Smooth muscle cell (in vitro differentiated cells): ENCODE data around the gene EPS8. TPM values are rescaled to one million over a fixed set of nuclear protein-coding genes. Genes with fewer than 3 reads are reported as not detected.
A peak's percentile ranks its signal among the peaks of the same experiment; 100 is the strongest.

Source experiments
- DNase-seq: peaks from one replicate; lab custom pipeline; 2025; ENCODE audit not compliant: unreplicated experiment; lab: John Stamatoyannopoulos, UW
- H2AFZ ChIP-seq: fragments of 200-600 bp; sonication (generic); 2 replicates; pipeline ENCODE4 v1.6.0; 2016; ENCODE audit warnings: antibody characterized with exemption, low read depth, mild to moderate bottlenecking
- H3F3A ChIP-seq: fragments of 200-600 bp; sonication (generic); 2 replicates; pipeline ENCODE4 v1.6.0; 2017; ENCODE audit warnings: antibody characterized with exemption, low read depth
- H3K27ac ChIP-seq: fragments of 200-600 bp; sonication (generic); 2 replicates; pipeline ENCODE4 v1.5.1; 2016; ENCODE audit warnings: low read depth, mild to moderate bottlenecking
- H3K27me3 ChIP-seq: fragments of 200-600 bp; sonication (generic); 2 replicates; pipeline ENCODE4 v1.6.1; 2016; ENCODE audit warnings: low read depth, mild to moderate bottlenecking
- H3K36me3 ChIP-seq: fragments of 200-600 bp; sonication (generic); 2 replicates; pipeline ENCODE4 v1.5.1; 2016; ENCODE audit warnings: low read depth
- H3K4me1 ChIP-seq: fragments of 200-600 bp; sonication (generic); 2 replicates; pipeline ENCODE4 v1.5.1; 2016; ENCODE audit warnings: low read depth
- H3K4me2 ChIP-seq: fragments of 200-600 bp; sonication (generic); 2 replicates; pipeline ENCODE4 v1.6.0; 2016; ENCODE audit warnings: mild to moderate bottlenecking
- H3K4me3 ChIP-seq: fragments of 200-600 bp; sonication (generic); 2 replicates; pipeline ENCODE4 v1.5.1; 2016; ENCODE audit warnings: mild to moderate bottlenecking
- H3K79me2 ChIP-seq: fragments of 200-600 bp; sonication (generic); 2 replicates; pipeline ENCODE4 v1.6.0; 2016; ENCODE audit warnings: low read depth, mild to moderate bottlenecking
- H3K9ac ChIP-seq: fragments of 200-600 bp; sonication (generic); 2 replicates; pipeline ENCODE4 v1.6.0; 2016; ENCODE audit warnings: low read depth
- H3K9me3 ChIP-seq: fragments of 200-600 bp; sonication (generic); replicated peaks from 2 replicates; pipeline ENCODE4 v1.5.1; 2016; ENCODE audit warnings: low read depth
- H4K20me1 ChIP-seq: fragments of 200-600 bp; sonication (generic); 2 replicates; pipeline ENCODE4 v1.6.0; 2016; ENCODE audit warnings: low read depth
- WGBS: methylation state at CpG from one replicate; pipeline ENCODE4 v1.1.7; 2016; ENCODE audit warnings: low lambda C conversion rate; 5-methylcytosine and 5-hydroxymethylcytosine counted together
- polyA plus RNA-seq: library from polyadenylated mRNA; unstranded; fragments of >200 nt; fragmentation: Nextera tagmentation; extraction: Ambion mirVana; gene quantifications from 2 replicates; pipeline ENCODE4 v1.2.1, GENCODE V29; 2016
- total RNA-seq: library from RNA; depleted of rRNA; stranded (reverse); fragments of >200 nt; gene quantifications from 2 replicates; pipeline ENCODE4 v1.2.3, GENCODE V29; 2014
- TF ChIP-seq, protein P1 (sequence below): fragments of 200-600 bp; sonication (generic); IDR thresholded peaks from 2 replicates; pipeline ENCODE4 v1.5.1; 2017; ENCODE audit warnings: borderline replicate concordance, mild to moderate bottlenecking, antibody characterized with exemption; ENCODE audit not compliant: insufficient read depth, poor library complexity, severe bottlenecking

The EPS8 gene
- total and polyA plus RNA-seq, 2 experiments from 2014 or later: 27.5 to 68.3 TPM

DNA sequence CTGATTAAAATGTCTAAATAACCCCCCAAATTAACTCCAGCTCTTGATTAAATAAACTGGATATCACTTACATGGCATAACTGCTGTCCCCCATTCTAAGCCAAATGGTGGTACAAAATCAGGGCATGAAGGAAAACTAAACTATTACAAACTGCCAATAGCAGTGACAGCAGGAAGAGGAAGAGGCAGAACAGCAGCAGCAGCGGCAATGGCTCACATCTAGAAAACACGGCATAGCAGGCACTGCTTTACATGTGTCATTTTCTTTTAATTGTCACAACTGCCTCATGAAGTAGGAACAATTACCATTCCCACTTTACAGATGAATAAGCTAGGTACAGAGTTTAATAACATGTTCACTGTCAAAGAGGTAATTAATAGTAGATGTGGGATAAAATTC, 92.0 kb downstream of the EPS8 start:
- Histone ChIP-seq H3K9ac (no peak overlapping the region), H2AFZ (no peak overlapping the region), H3K27me3 (no peaks in the 10 kb centered on the region), H3K4me3 (no peak overlapping the region), H3K9me3 (no peaks in the 10 kb centered on the region), H3F3A (peaks cover 24% of the 10 kb centered on the region), H3K36me3 (no peaks in the 10 kb centered on the region), H3K4me1 (peaks cover 24% of the 10 kb centered on the region), H3K4me2 (no peak overlapping the region), H3K27ac (peak overlapping the region; percentile 92), H3K79me2 (peaks cover 52% of the 10 kb centered on the region), H4K20me1 (no peaks in the 10 kb centered on the region)
- TF ChIP-seq, protein P1, sequence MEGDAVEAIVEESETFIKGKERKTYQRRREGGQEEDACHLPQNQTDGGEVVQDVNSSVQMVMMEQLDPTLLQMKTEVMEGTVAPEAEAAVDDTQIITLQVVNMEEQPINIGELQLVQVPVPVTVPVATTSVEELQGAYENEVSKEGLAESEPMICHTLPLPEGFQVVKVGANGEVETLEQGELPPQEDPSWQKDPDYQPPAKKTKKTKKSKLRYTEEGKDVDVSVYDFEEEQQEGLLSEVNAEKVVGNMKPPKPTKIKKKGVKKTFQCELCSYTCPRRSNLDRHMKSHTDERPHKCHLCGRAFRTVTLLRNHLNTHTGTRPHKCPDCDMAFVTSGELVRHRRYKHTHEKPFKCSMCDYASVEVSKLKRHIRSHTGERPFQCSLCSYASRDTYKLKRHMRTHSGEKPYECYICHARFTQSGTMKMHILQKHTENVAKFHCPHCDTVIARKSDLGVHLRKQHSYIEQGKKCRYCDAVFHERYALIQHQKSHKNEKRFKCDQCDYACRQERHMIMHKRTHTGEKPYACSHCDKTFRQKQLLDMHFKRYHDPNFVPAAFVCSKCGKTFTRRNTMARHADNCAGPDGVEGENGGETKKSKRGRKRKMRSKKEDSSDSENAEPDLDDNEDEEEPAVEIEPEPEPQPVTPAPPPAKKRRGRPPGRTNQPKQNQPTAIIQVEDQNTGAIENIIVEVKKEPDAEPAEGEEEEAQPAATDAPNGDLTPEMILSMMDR: no peak
- no peak for DNase-seq
- WGBS: 89% methylated on average over 2 of the region's 2 CpGs

DNA sequence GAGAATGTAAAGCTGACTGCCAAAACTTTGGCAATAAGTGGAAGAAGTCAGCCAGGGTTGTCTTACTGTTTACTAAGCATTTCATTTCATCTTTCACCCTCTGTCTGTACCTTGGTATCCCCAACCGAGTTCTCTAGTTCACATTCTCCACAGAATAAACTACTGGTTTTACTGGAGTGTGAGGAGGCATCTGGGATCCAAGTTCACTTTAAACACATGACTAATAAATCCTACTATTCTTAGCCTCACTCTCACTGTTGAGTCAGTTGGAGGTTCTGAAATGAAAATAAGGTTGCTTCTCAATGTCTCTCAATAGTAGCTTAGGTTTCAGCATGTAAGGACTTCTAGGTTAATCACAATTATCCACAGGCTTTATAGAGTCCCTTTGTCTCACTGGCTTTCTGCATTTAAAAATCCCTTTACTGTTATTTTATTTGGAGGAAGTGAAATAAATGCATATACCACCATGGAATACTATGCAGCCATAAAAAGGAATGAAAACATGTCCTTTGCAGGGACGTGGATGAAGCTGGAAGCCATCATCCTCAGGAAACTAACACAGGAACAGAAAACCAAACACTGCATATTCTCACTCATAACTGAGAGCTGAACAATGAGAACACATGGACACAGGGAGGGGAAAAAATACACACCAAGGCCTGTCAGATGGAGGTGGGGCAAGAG, 95.8 kb downstream of the EPS8 start:
- 80% methylated on average over 2 of the region's 2 CpGs for WGBS
- Histone ChIP-seq H3K9me3 (no peaks in the 10 kb centered on the region), H3K4me2 (no peak overlapping the region), H3K79me2 (peaks cover 54% of the 10 kb centered on the region), H3K4me1 (peaks cover 16% of the 10 kb centered on the region), H2AFZ (no peak overlapping the region), H3K27ac (no peak overlapping the region), H3F3A (no peaks in the 10 kb centered on the region), H4K20me1 (no peaks in the 10 kb centered on the region), H3K27me3 (no peaks in the 10 kb centered on the region), H3K9ac (no peak overlapping the region), H3K4me3 (no peak overlapping the region), H3K36me3 (no peaks in the 10 kb centered on the region)
- no peak for DNase-seq
- TF ChIP-seq, protein P1: no peak

GRCh38 chr12:15691388-15691787, 97.8 kb downstream of the EPS8 start:
- H3K4me2 ChIP-seq: no peak overlapping the region
- no peak overlapping the region for H2AFZ ChIP-seq
- no peak overlapping the region for H3K4me3 ChIP-seq
- TF ChIP-seq, protein P1: no peak
- peaks cover 52% of the 10 kb centered on the region for H3K79me2 ChIP-seq
- no peaks in the 10 kb centered on the region for H3F3A ChIP-seq
- H3K4me1 ChIP-seq: peaks cover 7% of the 10 kb centered on the region
- WGBS: 92% methylated on average over 4 of the region's 4 CpGs
- DNase-seq: no peak
- no peaks in the 10 kb centered on the region for H3K36me3 ChIP-seq
- no peaks in the 10 kb centered on the region for H3K9me3 ChIP-seq
- H4K20me1 ChIP-seq: no peaks in the 10 kb centered on the region
- no peak overlapping the region for H3K9ac ChIP-seq
- no peaks in the 10 kb centered on the region for H3K27me3 ChIP-seq
- H3K27ac ChIP-seq: no peak overlapping the region

DNA sequence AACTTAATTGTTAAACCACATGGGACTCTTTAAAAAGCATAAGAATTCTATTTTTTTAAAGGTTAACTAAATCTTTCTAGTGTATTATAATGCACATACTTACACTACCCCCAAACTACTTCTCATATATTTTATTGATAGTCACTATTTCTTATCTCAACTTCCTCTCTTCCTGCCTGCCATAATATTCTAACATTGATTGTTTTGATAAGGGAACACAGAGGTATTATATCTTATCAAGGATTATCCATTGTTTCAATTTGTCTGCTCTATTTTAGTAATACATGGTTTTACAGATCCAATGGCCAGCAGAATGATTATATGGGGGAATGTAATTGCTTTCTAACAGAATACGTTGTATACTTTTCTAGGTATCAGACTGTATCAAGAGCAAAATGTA, 98.9 kb downstream of the EPS8 start:
- peaks cover 3% of the 10 kb centered on the region for H3F3A ChIP-seq
- WGBS: 95% methylated on average over 1 of the region's 1 CpG
- peaks cover 12% of the 10 kb centered on the region for H3K4me1 ChIP-seq
- TF ChIP-seq, protein P1: no peak
- peak overlapping the region; percentile 22 for H3K27ac ChIP-seq
- no peaks in the 10 kb centered on the region for H3K9me3 ChIP-seq
- no peaks in the 10 kb centered on the region for H4K20me1 ChIP-seq
- H3K27me3 ChIP-seq: no peaks in the 10 kb centered on the region
- no peak overlapping the region for H2AFZ ChIP-seq
- peaks cover 41% of the 10 kb centered on the region for H3K79me2 ChIP-seq
- H3K4me3 ChIP-seq: peak overlapping the region; percentile 9
- no peak overlapping the region for H3K9ac ChIP-seq
- no peak for DNase-seq
- no peaks in the 10 kb centered on the region for H3K36me3 ChIP-seq
- peak overlapping the region; percentile 3 for H3K4me2 ChIP-seq
